ENCODE results near the gene ANKRD60. TPM values are rescaled to one million over a fixed set of nuclear protein-coding genes. Genes with fewer than 3 reads are reported as not detected.

The ANKRD60 gene
- total and polyA plus RNA-seq, 8 donors = not detected

GRCh38 chr20:58218665-58219341, 9.7 kb downstream of the ANKRD60 start:
- intact Hi-C loops (cut with DNase I; ENCODE audit: low total_unique reads) = no loop called here
- Histone ChIP-seq H3K27ac (no peak overlapping the region), H3K9me3 (peaks cover 0 to 19% (median 15%) of the 10 kb centered on the region in 4 donors), H3K36me3 (no peaks in the 10 kb centered on the region), H3K4me3 (no peak overlapping the region), H3K4me1 (no peaks in the 10 kb centered on the region), H3K27me3 (peaks cover 0 to 82% (median 37%) of the 10 kb centered on the region in 3 donors)
- TF ChIP-seq POLR2A (IDR thresholded peaks at IDR 0.05) (no peak), EP300 (IDR thresholded peaks at IDR 0.05) (no peak), POLR2AphosphoS5 (IDR thresholded peaks at IDR 0.05) (no peak), CTCF (IDR thresholded peaks at IDR 0.05) (no peak)
- no peak for DNase-seq
- WGBS, 5 donors = 51 to 60% (median 52%) methylated on average over 3 to 6 of the region's 6 CpGs

- Histone ChIP-seq H3K27ac (no peak overlapping the region), H3K27me3 (peaks cover 0 to 82% (median 25%) of the 10 kb centered on the region in 3 donors), H3K36me3 (no peaks in the 10 kb centered on the region), H3K4me3 (no peak overlapping the region), H3K9me3 (peaks cover 0 to 19% (median 15%) of the 10 kb centered on the region in 4 donors), H3K4me1 (no peaks in the 10 kb centered on the region)
- WGBS, 5 donors = 23 to 42% (median 29%) methylated on average over 4 of the region's 4 CpGs
- TF ChIP-seq POLR2AphosphoS5 (IDR thresholded peaks at IDR 0.05) (no peak), EP300 (IDR thresholded peaks at IDR 0.05) (no peak), POLR2A (IDR thresholded peaks at IDR 0.05) (no peak), CTCF (IDR thresholded peaks at IDR 0.05) (no peak)
- intact Hi-C loops (cut with DNase I; ENCODE audit: low total_unique reads) = no loop called here
- DNase-seq = no peak
These were observed 12.1 kb downstream of the ANKRD60 start for GRCh38 chr20:58216334-58216733.

DNA sequence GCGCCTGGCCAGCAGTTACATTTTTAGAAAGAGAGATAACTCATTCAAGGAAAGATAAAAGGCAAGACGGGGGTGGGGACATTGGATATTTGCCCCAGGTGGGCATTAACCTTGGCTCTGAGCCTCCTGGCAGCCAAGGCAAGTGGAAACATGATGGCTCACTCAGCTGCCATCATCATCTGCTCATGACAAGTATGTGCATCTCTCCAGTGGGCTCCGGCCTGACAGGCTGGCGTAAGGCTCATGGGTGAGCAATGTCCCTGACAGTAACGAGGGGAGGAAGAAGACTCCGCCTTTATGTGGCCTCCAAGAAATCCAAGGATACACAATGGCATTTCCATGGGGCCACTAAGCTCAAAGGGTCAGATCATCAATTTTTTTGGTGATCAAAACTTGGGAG, 13.3 kb downstream of the ANKRD60 start:
- intact Hi-C loops (cut with DNase I; ENCODE audit: low total_unique reads) = no loop called here
- 74 to 86% (median 80%) methylated on average over 5 to 6 of the region's 6 CpGs for WGBS, 5 donors
- DNase-seq = no peak

GRCh38 chr20:58214310-58214709, 14.1 kb downstream of the ANKRD60 start:
- Histone ChIP-seq H3K4me3 (no peak overlapping the region), H3K27me3 (peaks cover 0 to 78% (median 23%) of the 10 kb centered on the region in 3 donors), H3K4me1 (peaks cover 0 to 6% (median 3%) of the 10 kb centered on the region in 4 donors), H3K27ac (no peak overlapping the region), H3K36me3 (no peaks in the 10 kb centered on the region), H3K9me3 (peaks cover 0 to 12% (median 11%) of the 10 kb centered on the region in 4 donors)
- 80 to 87% (median 83%) methylated on average over 8 of the region's 8 CpGs for WGBS, 5 donors
- no peak for DNase-seq
- intact Hi-C loops (cut with DNase I; ENCODE audit: low total_unique reads) = loop anchor here (5.0 kb wide), 1 partner anchor 697 kb away; no protein-coding TSS in a partner anchor
- TF ChIP-seq EP300 (IDR thresholded peaks at IDR 0.05) (no peak), POLR2AphosphoS5 (IDR thresholded peaks at IDR 0.05) (no peak), POLR2A (IDR thresholded peaks at IDR 0.05) (no peak), CTCF (IDR thresholded peaks at IDR 0.05) (no peak)

More for the DNA sequence above, 13.3 kb downstream of the ANKRD60 start:
- peaks cover 0 to 80% (median 21%) of the 10 kb centered on the region in 3 donors for H3K27me3 ChIP-seq
- no peak overlapping the region for H3K4me3 ChIP-seq
- H3K9me3 ChIP-seq = peaks cover 0 to 19% (median 15%) of the 10 kb centered on the region in 4 donors
- H3K27ac ChIP-seq = no peak overlapping the region
- peaks cover 0 to under 1% (median 0%) of the 10 kb centered on the region in 4 donors for H3K4me1 ChIP-seq
- no peaks in the 10 kb centered on the region for H3K36me3 ChIP-seq
- TF ChIP-seq POLR2A (IDR thresholded peaks at IDR 0.05) (no peak), EP300 (IDR thresholded peaks at IDR 0.05) (no peak), CTCF (IDR thresholded peaks at IDR 0.05) (no peak), POLR2AphosphoS5 (IDR thresholded peaks at IDR 0.05) (no peak)
